ENCODE measurements around the gene FHOD3.

The FHOD3 gene

DNA sequence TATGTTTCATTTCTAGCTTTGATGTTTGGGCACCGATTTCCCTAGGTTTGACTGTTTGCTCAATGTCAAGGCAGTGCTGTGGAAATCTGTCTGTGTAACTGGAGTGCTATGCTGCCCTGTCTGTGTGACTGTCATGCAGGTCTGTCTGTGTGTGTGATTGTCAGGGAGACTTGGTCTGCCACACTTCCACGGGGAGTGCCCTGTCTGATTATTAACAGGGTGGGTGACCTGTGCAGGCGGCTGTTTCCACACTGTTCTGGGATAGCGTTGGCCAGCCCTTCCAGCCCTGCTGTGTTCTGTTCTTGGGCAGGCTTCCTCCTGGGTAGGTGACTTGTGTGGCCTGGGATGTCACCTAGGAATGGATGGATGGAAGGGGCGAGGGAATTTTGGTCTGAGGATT is 85.3 kb downstream of the FHOD3 start:
- Histone ChIP-seq H3K9me3 (ENCODE audit: control insufficient read depth, insufficient read depth, low read length) (no peaks in the 10 kb centered on the region), H3K9ac (ENCODE audit: low read depth, low read length) (no peak overlapping the region), H3K36me3 (ENCODE audit: insufficient read depth, low read length) (no peaks in the 10 kb centered on the region), H3K4me1 (ENCODE audit: insufficient read depth, low read length) (no peaks in the 10 kb centered on the region)

GRCh38 chr18:36386150-36386920 is 88.8 kb downstream of the FHOD3 start:
- H3K4me1 ChIP-seq (ENCODE audit: insufficient read depth, low read length) = no peaks in the 10 kb centered on the region
- H3K9me3 ChIP-seq (ENCODE audit: control insufficient read depth, insufficient read depth, low read length) = no peaks in the 10 kb centered on the region
- H3K9ac ChIP-seq (ENCODE audit: low read depth, low read length) = no peak overlapping the region
- no peaks in the 10 kb centered on the region for H3K36me3 ChIP-seq (ENCODE audit: insufficient read depth, low read length)

DNA sequence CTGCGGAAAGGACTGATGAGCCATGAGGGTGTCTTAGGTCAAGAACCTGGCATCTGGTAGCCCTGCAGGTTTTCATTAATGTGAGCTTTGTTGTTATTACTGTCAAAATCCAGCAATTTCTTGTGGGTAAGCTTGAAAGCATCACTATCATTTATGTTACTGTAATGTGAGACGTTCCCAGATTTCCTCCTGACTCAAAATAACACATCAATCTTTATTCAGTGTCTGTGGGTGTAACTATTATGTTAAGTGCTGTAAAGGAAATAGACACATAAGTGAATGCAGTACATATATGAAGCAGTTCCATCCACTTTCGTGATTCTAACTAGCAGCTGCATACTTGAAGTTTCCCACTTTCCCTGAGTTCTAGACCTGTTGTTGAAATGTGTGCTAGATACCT is 89.8 kb downstream of the FHOD3 start:
- Histone ChIP-seq H3K4me1 (ENCODE audit: insufficient read depth, low read length) (no peaks in the 10 kb centered on the region), H3K9me3 (ENCODE audit: control insufficient read depth, insufficient read depth, low read length) (no peaks in the 10 kb centered on the region), H3K36me3 (ENCODE audit: insufficient read depth, low read length) (no peaks in the 10 kb centered on the region), H3K9ac (ENCODE audit: low read depth, low read length) (no peak overlapping the region)

GRCh38 chr18:36388310-36388709 is 90.8 kb downstream of the FHOD3 start:
- Histone ChIP-seq H3K9ac (ENCODE audit: low read depth, low read length) (no peak overlapping the region), H3K36me3 (ENCODE audit: insufficient read depth, low read length) (no peaks in the 10 kb centered on the region), H3K4me1 (ENCODE audit: insufficient read depth, low read length) (no peaks in the 10 kb centered on the region), H3K9me3 (ENCODE audit: control insufficient read depth, insufficient read depth, low read length) (no peaks in the 10 kb centered on the region)

DNA sequence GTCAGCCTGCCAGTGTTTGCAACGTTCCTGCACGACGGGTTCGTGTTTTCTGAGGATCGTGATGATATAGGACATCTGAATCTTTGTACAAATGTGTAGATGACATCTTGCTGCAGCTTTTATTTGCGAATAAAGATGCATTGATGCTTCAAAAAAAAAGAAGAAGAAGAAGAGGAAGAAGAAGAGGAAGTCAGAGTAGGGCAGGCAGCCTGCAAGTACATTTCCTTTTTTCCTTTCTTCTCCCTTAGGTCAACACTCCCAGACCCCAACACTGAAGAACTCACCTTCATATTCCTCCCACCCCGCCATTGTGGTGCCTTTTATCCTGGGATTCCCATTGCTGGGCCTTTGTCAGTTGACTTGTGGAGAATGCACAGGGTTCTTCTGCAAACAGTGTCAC is 91.5 kb downstream of the FHOD3 start:
- Histone ChIP-seq H3K4me1 (ENCODE audit: insufficient read depth, low read length) (no peaks in the 10 kb centered on the region), H3K9me3 (ENCODE audit: control insufficient read depth, insufficient read depth, low read length) (no peaks in the 10 kb centered on the region), H3K36me3 (ENCODE audit: insufficient read depth, low read length) (no peaks in the 10 kb centered on the region)

DNA sequence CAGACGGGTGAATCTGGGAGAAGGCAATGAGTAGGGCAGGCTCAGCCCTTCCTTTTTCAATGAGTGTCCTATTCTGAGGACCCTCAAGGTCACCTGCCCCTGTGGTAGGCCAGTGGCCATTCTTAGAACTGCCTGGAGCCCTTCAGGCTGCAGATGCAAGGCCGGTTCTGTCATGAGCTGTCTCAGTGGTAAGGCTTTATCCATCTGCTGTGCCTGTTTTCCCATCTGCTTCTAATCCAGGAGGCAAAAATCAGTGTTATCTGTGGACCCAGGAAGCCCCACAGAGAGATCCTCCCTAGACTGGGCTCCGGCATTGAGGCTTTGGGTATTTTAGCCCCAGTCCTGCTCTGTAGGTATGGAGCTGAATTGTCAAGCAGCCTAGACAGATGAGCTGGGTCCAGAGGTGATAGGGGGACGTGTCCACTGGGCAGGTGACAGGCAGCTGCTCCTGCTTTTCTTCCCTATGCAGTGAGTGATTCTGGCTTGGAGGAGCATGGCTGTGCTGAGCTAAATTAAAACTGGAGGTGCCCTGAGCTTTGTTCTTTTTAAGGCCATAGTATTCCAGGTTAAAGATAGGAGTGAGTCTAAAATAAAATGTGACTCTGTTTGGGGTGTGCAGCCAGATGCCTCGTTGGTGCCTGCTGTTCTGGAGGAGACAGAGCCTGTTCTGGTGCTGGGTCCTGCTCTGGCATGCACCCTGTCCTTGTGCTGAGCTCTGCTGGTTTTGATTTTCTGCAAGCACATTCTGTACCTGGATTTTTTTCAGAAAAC is 92.5 kb downstream of the FHOD3 start:
- Histone ChIP-seq H3K4me1 (ENCODE audit: insufficient read depth, low read length) (no peaks in the 10 kb centered on the region), H3K9ac (ENCODE audit: low read depth, low read length) (no peak overlapping the region), H3K36me3 (ENCODE audit: insufficient read depth, low read length) (no peaks in the 10 kb centered on the region), H3K9me3 (ENCODE audit: control insufficient read depth, insufficient read depth, low read length) (no peaks in the 10 kb centered on the region)

More for the DNA sequence above, 91.5 kb downstream of the FHOD3 start:
- H3K9ac ChIP-seq (ENCODE audit: low read depth, low read length) = no peak overlapping the region

DNA sequence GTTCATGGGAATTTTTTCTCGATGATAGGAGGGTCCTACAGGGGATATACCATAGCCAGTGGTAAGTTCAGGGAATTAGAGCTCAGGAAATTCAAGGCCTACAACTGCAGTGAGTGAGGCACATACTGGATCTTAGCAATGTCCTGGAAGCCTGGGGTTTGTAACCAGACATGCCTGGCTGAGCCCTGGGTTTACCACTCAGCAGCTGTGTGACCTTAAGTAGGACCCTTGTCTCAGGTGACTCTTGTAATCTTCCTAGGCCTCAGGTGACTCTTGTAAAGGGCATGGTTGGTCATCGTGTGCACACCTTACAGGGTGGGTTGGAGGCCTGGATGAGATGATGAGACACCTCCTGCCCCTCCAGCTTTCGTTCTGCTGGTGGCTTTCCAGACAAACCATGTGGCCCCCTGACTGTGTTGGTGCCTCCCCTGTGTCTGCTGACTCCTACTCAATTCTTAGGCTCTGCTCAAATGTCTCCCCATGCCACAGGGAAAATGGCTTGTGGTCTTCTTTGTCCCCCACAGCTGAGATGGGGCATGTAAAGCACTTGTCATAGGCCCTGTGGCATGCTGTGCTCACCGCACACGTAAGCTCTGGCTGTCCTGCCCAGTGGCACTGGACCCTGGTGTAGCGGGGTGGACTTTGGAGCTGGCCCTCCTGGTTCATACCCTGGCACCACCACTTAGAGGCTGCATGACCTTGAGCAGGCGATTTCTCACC is 94.1 kb downstream of the FHOD3 start:
- H3K9ac ChIP-seq (ENCODE audit: low read depth, low read length) = no peak overlapping the region
- no peaks in the 10 kb centered on the region; the same call in 1 of the 2 replicates for H3K9me3 ChIP-seq (ENCODE audit: control insufficient read depth, insufficient read depth, low read length)
- H3K36me3 ChIP-seq (ENCODE audit: insufficient read depth, low read length) = no peaks in the 10 kb centered on the region
- no peaks in the 10 kb centered on the region for H3K4me1 ChIP-seq (ENCODE audit: insufficient read depth, low read length)

GRCh38 chr18:36392164-36392978 is 94.9 kb downstream of the FHOD3 start:
- no peaks in the 10 kb centered on the region for H3K36me3 ChIP-seq (ENCODE audit: insufficient read depth, low read length)
- H3K9me3 ChIP-seq (ENCODE audit: control insufficient read depth, insufficient read depth, low read length) = no peaks in the 10 kb centered on the region; the same call in 1 of the 2 replicates
- no peaks in the 10 kb centered on the region for H3K4me1 ChIP-seq (ENCODE audit: insufficient read depth, low read length)

DNA sequence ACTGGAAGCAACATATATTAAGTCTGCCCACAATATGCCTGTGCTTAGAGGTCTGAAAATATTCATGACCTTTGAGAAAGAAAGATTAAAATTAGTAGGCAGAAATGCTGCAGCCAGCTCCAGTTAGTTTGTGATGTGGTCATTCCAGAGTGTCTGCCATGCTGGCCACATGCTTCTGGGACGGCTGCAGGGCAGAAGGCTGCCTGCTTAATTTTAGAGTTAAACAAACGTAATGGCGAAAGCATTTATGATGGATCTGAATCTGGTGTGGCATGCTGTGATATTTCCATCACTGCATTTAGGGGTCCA is 95.4 kb downstream of the FHOD3 start:
- Histone ChIP-seq H3K4me1 (ENCODE audit: insufficient read depth, low read length) (no peaks in the 10 kb centered on the region), H3K36me3 (ENCODE audit: insufficient read depth, low read length) (no peaks in the 10 kb centered on the region), H3K9me3 (ENCODE audit: control insufficient read depth, insufficient read depth, low read length) (no peaks in the 10 kb centered on the region; the same call in 1 of the 2 replicates), H3K9ac (ENCODE audit: low read depth, low read length) (no peak overlapping the region)

More at GRCh38 chr18:36392164-36392978, 94.9 kb downstream of the FHOD3 start:
- H3K9ac ChIP-seq (ENCODE audit: low read depth, low read length) = no peak overlapping the region

DNA sequence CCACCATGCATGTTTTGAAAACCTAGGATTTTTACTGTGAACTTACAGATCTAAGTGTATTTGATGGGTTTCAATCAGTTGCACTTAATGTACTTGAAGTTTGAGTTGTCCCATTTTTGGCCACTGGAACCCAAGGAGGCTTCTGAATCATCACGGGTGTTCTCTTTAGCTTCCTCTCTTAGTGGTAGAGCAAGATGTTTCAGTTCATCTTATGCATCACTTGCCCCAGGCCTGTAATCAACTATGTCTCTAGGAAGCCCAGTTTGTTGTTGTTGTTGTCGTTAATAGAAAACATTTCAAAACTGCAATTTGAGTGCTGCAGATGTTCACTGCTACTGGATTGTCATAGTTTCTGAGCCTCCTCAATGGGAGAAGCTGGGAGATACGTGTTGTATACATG is 97.0 kb downstream of the FHOD3 start:
- no peaks in the 10 kb centered on the region; the same call in 1 of the 2 replicates for H3K9me3 ChIP-seq (ENCODE audit: control insufficient read depth, insufficient read depth, low read length)
- no peaks in the 10 kb centered on the region for H3K4me1 ChIP-seq (ENCODE audit: insufficient read depth, low read length)
- no peaks in the 10 kb centered on the region for H3K36me3 ChIP-seq (ENCODE audit: insufficient read depth, low read length)
- H3K9ac ChIP-seq (ENCODE audit: low read depth, low read length) = no peak overlapping the region

DNA sequence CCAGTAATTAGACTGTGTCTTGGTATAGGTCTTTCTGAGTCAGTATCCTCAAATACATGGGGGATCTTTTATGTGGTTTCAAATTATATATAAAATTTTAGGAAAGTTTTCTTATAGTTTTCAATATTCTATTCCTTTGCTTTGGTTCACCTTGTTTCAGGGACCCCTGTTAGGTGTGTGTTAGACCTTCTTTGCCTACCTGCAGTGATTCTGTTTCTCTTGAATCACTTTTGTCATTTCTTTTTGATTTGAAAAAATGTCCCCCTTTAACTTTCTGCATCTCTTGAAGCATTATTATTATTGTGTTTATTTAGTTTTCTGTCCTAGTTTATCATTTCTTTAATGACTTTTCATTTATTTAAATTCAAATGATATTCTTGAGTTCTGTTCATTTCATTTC is 98.7 kb downstream of the FHOD3 start:
- Histone ChIP-seq H3K4me1 (ENCODE audit: insufficient read depth, low read length) (no peaks in the 10 kb centered on the region), H3K36me3 (ENCODE audit: insufficient read depth, low read length) (no peaks in the 10 kb centered on the region), H3K9me3 (ENCODE audit: control insufficient read depth, insufficient read depth, low read length) (no peaks in the 10 kb centered on the region; the same call in 1 of the 2 replicates), H3K9ac (ENCODE audit: low read depth, low read length) (no peak overlapping the region)

GRCh38 chr18:36397033-36397432 is 99.5 kb downstream of the FHOD3 start:
- Histone ChIP-seq H3K36me3 (ENCODE audit: insufficient read depth, low read length) (no peaks in the 10 kb centered on the region), H3K9me3 (ENCODE audit: control insufficient read depth, insufficient read depth, low read length) (no peaks in the 10 kb centered on the region; the same call in 1 of the 2 replicates), H3K9ac (ENCODE audit: low read depth, low read length) (no peak overlapping the region), H3K4me1 (ENCODE audit: insufficient read depth, low read length) (no peaks in the 10 kb centered on the region)

DNA sequence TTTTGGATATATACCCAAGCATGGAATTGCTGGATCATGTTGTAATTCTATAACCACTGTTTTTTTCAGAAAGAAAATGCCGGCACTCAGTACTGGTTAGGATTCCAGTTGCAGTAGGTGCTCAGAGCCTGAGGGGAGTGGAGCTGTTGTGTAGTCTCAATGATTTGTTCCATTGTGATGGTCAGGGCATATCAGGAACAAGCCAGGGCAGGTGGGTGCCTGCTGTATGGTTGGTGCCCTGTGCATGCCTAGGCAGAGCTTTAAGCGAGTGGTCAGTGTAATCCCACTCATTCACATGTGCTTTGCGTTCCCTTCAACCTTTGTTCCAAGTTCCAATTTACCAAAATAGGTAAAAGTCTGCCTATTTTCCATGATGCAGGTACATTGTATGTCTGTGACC is 100.9 kb downstream of the FHOD3 start:
- H3K36me3 ChIP-seq (ENCODE audit: insufficient read depth, low read length) = no peaks in the 10 kb centered on the region
- no peaks in the 10 kb centered on the region for H3K4me1 ChIP-seq (ENCODE audit: insufficient read depth, low read length)
- H3K9me3 ChIP-seq (ENCODE audit: control insufficient read depth, insufficient read depth, low read length) = no peaks in the 10 kb centered on the region; the same call in 1 of the 2 replicates
- H3K9ac ChIP-seq (ENCODE audit: low read depth, low read length) = no peak overlapping the region

GRCh38 chr18:36399055-36399454 is 101.5 kb downstream of the FHOD3 start:
- Histone ChIP-seq H3K36me3 (ENCODE audit: insufficient read depth, low read length) (no peaks in the 10 kb centered on the region), H3K9me3 (ENCODE audit: control insufficient read depth, insufficient read depth, low read length) (no peaks in the 10 kb centered on the region; the same call in 1 of the 2 replicates), H3K4me1 (ENCODE audit: insufficient read depth, low read length) (no peaks in the 10 kb centered on the region)

More at GRCh38 chr18:36399055-36399454, 101.5 kb downstream of the FHOD3 start:
- H3K9ac ChIP-seq (ENCODE audit: low read depth, low read length) = no peak overlapping the region
